ENCODE measurements around the gene TUBA8.
"Not testable (repeated sequence)": the region's sequence is repeated elsewhere in the genome, so short reads cannot be mapped to it uniquely, and the experiment has no call there.

The TUBA8 gene

DNA sequence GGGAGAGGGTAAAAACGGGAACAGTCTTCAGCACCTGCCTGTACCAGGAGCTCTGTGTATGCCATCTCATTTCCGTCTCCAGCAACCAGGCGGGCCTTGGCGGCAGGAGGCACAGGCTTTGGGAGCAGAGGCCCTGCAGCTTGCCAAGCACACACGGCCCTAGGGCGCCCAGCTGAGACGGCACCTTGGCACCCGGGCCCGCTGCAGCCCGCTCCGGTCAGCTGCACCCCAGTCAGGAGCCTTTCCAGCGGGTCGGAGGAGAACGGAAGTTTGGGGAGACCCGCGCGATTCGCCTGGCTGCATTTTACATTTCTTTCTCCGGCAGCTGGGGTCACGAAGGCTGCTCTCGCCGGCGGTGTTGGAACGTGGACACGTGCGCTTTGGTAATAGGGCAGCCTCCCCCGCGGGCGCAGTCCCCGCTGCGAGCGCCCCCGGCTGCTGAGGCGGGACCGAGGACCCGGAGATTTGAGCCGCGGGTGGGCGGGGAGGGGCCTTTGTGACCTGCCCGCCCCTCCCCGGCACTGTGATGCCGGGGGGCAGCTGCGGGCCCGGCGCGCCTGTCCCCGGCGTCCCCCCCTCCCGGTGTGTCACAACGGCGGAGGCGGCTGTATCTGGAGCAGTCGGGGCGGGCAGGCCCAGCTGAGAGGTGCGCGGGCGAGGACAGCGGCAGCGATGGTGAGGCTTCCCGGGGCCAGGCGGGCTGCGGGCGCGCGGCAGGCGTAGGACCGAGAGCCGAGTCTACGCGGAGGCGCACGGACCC is at the start of gene TUBA8:
Gene TUBA8, plus strand, starts transcription at position 616 of the 760 bp plus-strand sequence. Its CDS starts 57 bp downstream, at position 673.
- DNase-seq (ENCODE audit: low read depth in 3 of 3), result peak; percentile 22 to 45 (median 31)

- no peak for DNase-seq (ENCODE audit: low read depth in 3 of 3)
These were observed 48.2 kb upstream of the TUBA8 start for GRCh38 chr22:18062421-18062820.

DNA sequence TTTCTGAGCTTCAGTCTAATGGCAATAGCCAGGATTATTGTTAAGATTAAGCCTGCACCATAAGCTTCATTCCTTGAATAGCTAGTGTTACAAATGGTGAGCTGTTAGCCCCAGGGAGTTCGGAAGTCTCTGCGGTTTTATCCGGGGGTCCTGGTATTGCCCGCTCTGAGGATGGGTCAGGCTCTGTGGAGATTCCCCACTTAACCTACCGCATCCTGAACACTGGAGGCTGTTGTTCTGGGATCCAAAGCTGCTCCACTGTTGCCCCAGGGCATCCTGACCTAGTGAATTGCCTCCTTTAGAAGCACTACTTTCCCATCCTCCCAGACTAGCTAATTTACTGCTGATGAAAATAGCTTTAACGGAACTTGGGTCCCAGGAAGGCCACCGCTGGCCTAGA is 47.3 kb upstream of the TUBA8 start:
- no peak for DNase-seq (ENCODE audit: low read depth in 3 of 3)

DNA sequence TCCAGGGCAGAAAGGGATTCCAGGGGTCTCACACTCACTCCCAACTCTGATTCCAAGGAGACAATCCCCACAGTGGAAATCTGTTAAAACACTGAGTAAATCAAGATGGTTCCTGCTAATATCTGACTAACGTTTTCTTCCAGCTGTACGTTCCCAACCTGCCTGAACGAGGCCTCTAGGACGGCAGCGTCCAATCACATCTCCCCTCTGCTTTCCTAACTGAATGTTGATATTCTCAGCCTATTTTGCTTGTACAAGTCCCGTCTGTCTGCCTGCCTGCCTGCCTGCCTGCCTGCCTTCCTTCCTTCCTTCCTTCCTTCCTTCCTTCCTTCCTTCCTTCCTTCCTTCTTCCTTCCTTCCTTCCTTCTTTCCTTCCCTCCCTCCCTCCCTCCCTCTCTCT is 46.9 kb upstream of the TUBA8 start:
- not testable (repeated sequence) for DNase-seq (ENCODE audit: low read depth in 3 of 3)

DNA sequence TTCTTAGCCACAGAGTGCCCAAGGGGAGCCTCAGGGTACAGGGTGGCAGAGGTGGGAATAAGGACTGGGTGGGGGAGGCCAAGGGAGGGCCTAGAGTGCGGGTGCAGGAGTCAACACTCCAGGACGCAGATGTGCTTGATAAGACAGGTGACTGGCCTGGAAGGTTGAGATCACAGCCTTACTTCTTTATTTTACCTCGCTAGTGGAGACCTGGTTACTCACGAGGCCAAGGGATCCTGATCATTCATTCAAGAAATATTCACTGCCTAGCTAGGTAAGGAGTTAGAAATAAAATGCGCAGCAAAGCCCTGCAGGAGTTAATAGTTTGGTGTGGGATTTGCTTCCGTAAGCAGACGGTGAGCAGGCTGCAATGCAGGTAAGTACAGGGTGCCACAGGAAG is 46.0 kb upstream of the TUBA8 start:
- DNase-seq (ENCODE audit: low read depth in 3 of 3), result no peak

DNA sequence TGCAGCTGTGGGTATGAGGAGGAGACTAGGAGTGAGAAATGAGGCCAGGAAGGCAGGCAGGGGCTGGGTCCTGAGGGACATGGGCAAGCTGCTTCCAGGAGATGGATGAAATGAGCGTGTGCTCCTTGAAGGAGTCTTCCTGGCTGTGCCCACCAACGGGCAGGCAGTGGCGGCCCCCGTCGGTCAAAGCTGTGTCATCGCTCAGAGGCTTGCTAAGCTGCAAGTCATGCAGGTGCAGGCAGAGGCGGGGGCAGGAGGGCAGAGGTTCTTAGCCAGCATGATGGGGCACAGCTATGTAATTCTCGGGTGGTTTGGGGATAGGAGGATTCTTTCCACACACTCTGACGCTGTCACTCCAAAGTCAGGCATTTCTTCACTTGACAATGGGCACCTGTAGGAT is 45.4 kb upstream of the TUBA8 start:
- no peak for DNase-seq (ENCODE audit: low read depth in 3 of 3)

DNA sequence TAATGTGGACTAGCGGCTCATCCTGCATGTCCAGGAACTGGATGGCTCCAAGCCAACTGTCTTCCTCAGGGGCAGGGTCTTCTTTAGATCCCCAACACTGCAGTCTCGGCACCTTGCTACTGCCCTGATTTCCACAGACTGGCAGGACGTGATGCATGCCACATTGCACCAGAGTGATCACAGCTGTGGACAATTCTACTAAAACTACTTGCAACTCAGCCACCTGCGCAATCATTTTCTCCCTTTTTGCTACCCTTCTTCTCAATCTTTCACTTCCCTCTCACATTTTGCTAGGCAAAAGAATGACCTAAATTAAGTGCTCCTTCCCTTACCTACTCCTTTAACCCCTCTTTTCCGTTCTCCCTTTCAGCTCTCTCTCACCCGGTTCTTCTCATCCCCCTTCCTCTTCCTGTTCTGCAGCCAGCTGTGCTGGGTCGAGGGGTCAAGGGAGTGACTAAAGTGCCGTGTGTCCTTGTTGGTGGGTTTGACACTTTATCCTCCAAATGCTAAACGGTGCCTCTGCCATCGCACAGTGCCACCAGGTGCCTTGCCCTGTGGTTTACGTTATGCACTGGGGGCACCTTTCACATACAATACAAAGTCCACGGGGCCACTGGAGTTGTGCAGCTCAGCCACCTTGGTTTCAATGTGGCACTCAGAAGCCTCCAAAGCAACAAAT is 44.3 kb upstream of the TUBA8 start:
- no peak for DNase-seq (ENCODE audit: low read depth in 3 of 3)

DNA sequence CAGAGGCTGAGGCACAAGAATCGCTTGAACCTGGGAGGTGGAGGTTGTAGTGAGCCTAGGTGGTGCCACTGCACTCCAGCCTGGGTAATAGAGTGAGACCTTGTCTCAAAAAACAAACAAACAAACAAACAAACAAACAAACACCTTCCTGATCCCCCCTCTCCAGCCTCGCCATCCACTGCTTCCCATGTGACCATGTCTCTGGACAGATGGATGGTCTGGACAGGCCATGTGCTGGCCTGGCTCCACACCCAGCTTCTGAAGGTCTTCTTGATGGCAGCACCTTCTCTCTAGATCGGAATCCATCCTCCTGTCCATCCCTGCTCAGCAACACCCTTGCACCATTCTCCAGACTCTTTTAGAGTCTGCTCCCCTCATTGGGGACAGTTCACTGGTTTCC is 43.5 kb upstream of the TUBA8 start:
- DNase-seq (ENCODE audit: low read depth in 3 of 3), result no peak

DNA sequence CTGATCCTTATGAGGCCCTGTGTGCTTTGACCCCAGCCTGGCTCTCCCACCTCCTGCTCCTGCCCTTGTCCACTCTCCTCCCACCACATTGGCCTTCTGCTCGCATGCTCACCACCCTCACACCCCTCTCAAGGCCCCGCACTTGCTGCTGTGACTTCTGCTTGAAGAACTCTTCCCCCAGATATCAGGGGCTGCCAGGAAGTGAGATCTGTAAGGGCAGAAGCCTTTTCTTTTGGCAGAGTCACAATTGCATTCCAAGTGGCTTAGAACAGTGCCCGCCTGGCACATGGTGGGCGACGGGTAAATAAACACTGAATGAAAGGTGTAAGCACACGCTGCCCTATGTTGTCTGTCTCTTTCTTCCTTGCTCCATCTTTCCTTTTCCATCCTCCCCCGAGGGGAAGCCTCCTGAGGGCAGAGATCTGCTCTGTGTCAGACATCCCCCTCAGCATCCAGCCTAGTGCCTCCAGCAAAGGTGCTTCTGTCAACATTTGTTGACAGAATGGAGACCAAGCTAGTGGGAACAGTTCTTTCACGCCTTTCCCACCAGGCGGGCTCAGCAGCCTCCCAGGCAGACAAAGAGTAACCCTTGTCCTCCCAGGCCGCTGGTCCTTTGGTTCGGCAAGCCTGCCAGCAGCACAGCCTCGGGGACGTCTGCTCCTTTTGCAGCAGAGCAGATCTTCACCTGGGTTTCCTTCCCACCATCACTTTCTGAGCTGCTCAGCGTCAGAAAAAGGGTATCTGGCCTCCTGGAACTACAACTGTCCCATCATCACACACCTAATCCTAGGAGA is 42.9 kb upstream of the TUBA8 start:
- no peak for DNase-seq (ENCODE audit: low read depth in 3 of 3)

DNA sequence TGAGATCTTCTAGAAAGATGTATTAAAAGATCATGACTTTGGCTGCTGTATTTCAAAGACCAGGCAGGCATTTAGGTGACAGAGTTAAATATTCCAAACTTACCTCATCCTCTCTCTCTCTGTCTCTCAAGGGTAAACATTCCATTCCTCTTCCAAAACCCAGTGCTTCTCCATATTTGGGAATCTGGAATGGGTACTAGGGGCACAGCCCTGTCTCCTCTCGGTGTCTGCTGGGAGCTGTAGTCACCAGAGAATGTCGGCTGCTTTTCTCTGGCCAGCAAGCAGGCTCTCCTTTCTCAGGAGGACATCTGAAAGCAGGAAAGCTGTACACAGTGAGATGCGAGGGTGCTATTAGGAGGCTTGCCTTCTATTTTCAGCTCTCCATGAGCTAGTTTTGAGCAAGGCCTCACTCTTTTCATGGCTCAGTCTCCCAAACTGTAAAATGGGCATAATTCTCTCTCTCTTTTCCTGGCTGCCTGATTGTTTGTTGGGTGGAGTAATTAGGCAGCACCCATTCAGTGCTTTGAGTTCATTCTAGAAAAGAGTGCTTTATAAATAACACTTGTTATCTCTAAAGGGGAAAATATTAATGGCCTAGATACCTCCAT is 42.1 kb upstream of the TUBA8 start:
- no peak for DNase-seq (ENCODE audit: low read depth in 3 of 3)

- no peak for DNase-seq (ENCODE audit: low read depth in 3 of 3)
These were observed 41.6 kb upstream of the TUBA8 start for GRCh38 chr22:18069041-18069440.

DNA sequence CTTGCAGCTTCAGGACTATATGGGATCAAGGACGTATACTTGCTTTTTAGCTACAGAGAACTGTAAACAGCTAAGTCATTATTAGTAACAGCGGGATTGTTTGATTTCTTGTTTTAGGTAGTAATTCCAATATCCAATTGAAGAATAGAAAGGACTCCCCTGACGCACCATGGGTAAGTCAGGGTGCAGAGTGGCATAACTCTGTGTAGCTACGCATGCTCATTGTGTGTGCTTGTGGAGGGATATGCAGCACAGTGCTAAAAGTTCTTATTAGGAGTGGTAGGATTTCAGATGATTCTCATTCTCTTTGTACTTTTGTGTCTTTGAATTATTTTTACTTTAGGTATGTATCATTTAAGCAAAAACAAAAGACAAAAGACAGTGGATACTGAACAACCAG is 40.6 kb upstream of the TUBA8 start:
- DNase-seq (ENCODE audit: low read depth in 3 of 3), result no peak

- DNase-seq (ENCODE audit: low read depth in 3 of 3), result no peak
These were observed 39.9 kb upstream of the TUBA8 start for GRCh38 chr22:18070556-18071306.

DNA sequence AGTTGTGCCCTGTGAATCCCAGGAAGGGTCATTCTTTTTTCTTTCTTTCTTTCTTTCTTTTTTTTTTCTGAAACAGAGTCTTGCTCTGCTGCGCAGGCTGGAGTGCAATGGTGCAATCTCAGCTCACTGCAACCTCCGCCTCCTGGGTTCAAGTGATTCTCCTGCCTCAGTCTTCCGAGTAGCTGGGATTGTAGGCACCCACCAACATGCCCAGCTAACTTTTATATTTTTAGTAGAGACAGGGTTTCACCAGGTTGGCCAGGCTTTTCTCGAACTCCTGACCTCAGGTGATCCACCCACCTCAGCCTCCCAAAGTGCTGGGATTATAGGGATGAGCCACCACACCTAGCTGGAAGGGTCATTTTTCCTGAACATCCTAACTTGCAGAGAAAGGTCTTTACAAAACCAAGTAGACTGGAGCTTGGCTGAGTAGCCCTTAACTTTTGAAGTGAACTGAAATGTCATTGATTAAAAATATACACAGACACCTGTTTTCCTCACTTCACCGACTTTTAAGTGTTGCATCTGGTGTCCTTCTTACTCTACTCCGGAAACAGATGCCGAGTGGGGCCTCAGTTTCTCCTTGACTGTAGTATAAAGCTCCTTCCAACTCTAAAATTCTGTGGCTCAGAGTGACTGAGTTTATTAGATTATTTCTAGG is 39.2 kb upstream of the TUBA8 start:
- not testable (repeated sequence) for DNase-seq (ENCODE audit: low read depth in 3 of 3)

DNA sequence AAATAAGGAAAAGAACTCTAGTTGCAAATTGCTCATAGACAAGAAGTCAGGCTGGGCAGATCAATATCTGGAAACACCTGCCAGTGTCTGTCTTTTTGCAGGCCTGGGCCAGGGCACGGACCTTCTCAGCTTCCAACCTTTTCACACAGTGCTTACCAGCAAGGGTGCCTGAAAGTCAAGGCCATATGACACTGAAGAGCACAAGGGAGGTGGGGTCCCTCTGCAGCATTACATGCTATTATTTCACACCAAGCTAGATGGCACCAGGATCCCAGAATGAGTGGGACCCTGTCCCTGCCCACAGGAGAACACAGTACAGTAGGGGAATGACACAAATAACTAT is 38.7 kb upstream of the TUBA8 start:
- no peak for DNase-seq (ENCODE audit: low read depth in 3 of 3)

- no peak for DNase-seq (ENCODE audit: low read depth in 3 of 3)
These were observed 37.1 kb upstream of the TUBA8 start for GRCh38 chr22:18073467-18073866.

DNA sequence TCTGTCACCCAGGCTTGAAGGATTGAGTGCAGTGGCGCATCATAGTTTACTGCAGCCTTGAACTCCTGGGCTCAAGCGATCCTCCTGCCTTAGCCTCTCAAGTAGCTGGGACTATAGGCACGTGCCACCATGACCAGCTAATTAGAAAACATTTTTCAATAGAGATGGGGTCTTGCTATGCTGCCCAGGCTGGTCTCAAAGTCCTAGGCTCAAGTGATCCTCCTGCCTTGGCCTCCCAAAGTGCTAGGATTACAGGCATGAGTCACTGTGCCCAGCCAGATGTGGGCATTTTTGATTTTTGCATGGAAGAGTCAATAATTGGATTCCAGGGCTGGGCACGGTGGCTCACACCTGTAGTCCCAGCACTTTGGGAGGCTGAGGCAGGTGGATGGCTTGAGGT is 36.7 kb upstream of the TUBA8 start:
- not testable (repeated sequence) for DNase-seq (ENCODE audit: low read depth in 3 of 3)

DNA sequence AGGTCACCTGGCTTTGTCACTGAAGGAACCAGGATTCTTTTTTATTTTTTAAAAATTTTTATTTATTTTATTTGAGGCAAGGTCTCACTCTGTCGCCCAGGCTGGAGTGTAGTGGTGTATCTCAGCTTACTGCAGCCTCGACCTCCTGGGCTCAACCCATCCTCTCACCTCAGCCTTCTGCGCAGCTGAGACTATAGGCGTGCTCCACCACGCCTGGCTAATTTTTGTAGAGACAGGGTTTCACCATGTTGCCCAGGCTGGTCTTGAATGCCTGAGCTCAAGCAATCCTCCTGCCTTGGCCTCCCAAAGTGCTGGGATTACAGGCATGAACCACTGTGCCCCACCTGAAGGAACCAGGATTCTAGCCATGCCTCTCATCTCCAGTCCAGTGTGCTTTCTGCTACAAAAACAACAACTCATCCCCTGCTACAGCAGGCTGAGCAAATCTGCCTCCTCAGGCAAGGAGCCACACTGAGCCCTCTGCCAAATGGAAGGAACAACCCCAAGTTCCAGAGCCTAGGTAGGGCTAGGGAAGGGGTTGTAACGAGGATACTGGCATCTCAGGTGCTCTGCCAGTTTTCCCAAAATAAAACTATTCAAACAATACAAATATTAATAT is 35.4 kb upstream of the TUBA8 start:
- DNase-seq (ENCODE audit: low read depth in 3 of 3), result no peak

DNA sequence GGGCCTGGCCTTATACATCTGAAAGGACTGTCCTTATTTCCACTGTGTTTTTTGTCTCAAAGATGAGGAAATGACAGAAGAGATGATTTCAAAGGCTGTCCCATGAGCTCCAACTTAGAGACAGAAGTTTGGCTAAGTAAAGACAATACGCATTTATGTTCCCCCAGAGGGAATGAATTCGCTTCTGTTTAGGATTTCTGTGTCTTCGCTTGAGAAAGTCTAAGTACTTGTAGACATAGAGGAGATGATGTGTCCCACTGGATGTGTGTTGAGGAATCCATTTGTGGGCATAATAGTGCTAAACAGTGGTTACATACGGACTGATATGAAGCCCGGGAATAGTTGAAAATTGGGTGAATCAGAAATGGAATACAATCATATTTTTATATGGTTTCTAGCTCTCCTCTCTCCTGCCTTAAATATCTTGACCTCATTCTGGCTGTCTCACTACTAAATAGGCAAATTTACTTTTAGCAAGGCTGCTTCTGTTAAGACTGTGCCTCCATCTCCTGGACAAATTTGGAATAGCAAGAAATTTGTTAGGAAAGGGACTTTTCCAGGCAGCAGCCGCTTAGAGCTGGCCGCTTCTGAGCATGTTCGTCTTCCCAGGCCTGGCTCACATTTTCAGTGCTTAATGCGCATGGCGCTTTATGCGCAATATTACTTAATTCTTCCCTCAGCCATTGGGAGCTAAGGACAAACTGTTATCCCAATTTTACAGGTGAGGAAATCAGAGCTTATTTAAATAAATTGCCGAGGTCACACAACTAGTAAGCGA is 34.7 kb upstream of the TUBA8 start:
- no peak for DNase-seq (ENCODE audit: low read depth in 3 of 3)
